Measurements from ENCODE around the gene C7.
"Not testable (repeated sequence)": the region's sequence is repeated elsewhere in the genome, so short reads cannot be mapped to it uniquely, and the experiment has no call there.

Gene C7

DNA sequence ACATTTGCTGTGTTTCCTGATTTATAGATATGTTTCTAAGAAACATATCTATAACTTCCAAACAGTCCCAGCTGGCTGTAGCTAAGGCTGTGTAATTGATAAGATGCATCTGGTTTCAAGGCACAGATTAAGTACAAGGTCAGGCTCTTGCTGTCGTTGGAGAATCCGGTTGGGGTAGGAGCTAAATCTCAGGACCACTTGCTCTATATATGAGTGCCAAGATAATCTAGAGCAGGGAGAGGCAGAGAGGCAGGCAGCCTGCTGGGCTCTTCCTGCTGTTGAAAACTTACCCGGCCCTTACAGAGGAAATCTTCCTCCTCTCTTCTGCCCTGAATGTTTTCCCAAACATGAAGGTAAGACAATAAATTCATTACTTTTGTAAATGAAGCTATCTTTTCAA is at the start of gene C7:
Gene C7 (plus strand): TSS at position 234 of the 400 bp plus-strand sequence. CDS start 114 bp downstream, at position 348.
- Histone ChIP-seq H3K4me3 (ENCODE audit: low read length) (no peak within 1 kb of the TSS), H3K27me3 (ENCODE audit: control insufficient read depth, insufficient read depth, low read length) (no peaks in the 10 kb centered on the region), H3K36me3 (ENCODE audit: control insufficient read depth, insufficient read depth, low read length) (no peaks in the 10 kb centered on the region), H3K9ac (ENCODE audit: low read length) (no peak within 1 kb of the TSS), H3K4me1 (ENCODE audit: control insufficient read depth, insufficient read depth, low read length) (no peaks in the 10 kb centered on the region), H3K27ac (ENCODE audit: low read depth, low read length) (peak within 1 kb of the TSS; percentile 32)

DNA sequence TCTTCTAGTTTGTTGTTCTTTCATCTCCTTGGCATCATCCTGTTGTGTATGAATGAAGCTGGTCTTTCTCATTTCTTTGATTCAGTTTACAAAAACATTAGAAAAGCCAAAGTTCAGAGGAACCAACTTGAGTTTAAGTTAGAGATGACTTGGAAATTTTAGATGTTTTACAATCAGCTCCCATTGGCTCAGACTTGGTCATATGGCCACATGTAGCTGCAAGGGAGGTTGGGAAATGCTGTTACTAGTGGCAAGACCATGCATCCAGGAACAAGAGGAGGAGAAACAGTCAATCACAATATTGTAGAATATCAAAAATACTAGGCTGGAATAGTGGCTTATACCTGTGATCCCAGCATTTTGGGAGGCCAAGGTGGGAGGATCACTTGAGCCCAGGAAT is 48.6 kb upstream of the C7 start:
- Histone ChIP-seq H3K27ac (ENCODE audit: low read depth, low read length) (no peak overlapping the region), H3K36me3 (ENCODE audit: control insufficient read depth, insufficient read depth, low read length) (no peaks in the 10 kb centered on the region), H3K4me3 (ENCODE audit: low read length) (no peak overlapping the region), H3K9ac (ENCODE audit: low read length) (no peak overlapping the region), H3K27me3 (ENCODE audit: control insufficient read depth, insufficient read depth, low read length) (no peaks in the 10 kb centered on the region), H3K4me1 (ENCODE audit: control insufficient read depth, insufficient read depth, low read length) (no peaks in the 10 kb centered on the region)

DNA sequence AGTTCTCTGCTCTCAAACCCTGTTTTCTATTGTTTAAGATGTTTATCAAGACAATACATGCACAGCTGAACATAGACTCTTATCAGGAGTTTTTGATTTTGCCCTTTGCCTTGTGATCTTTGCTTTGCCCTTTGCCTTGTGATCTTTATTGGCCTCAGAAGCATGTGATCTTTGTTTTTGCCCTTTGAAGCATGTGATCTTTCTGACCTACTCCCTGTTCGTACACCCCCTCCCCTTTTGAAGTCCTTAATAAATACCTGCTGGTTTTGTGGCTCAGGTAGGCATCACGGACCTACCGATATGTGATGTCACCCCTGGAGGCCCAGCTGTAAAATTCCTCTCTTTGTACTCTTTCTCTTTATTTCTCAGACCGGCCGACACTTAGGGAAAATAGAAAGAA is 44.3 kb upstream of the C7 start:
- H3K4me1 ChIP-seq (ENCODE audit: control insufficient read depth, insufficient read depth, low read length), result not testable (repeated sequence)

DNA sequence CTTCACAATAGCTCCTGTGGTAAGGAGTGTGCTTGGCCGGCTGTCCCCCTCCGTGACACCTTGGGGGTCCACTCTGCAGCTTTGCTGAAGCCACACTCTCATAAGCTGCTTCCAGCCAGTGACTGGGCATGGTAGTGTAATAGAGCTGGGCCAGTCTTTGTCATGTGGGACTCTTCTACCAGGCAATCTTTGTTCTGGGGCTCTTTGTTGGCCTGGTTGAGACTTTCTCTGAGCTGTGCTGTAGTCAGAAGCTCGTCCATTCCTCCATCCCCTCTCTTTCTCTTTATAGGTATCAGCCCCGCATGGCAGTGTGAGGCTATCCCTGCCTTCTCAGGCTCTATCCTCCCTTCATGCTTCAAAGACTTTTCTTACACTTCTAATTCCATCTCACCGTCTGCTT is 42.5 kb upstream of the C7 start:
- no peaks in the 10 kb centered on the region for H3K4me1 ChIP-seq (ENCODE audit: control insufficient read depth, insufficient read depth, low read length)
- H3K27me3 ChIP-seq (ENCODE audit: control insufficient read depth, insufficient read depth, low read length), result no peaks in the 10 kb centered on the region
- no peak overlapping the region for H3K27ac ChIP-seq (ENCODE audit: low read depth, low read length)
- H3K9ac ChIP-seq (ENCODE audit: low read length), result no peak overlapping the region
- H3K4me3 ChIP-seq (ENCODE audit: low read length), result no peak overlapping the region
- H3K36me3 ChIP-seq (ENCODE audit: control insufficient read depth, insufficient read depth, low read length), result no peaks in the 10 kb centered on the region

More for the DNA sequence above, 44.3 kb upstream of the C7 start:
- not testable (repeated sequence) for H3K27ac ChIP-seq (ENCODE audit: low read depth, low read length); H3K4me3 ChIP-seq (ENCODE audit: low read length); H3K9ac ChIP-seq (ENCODE audit: low read length); H3K27me3 ChIP-seq (ENCODE audit: control insufficient read depth, insufficient read depth, low read length); H3K36me3 ChIP-seq (ENCODE audit: control insufficient read depth, insufficient read depth, low read length)

DNA sequence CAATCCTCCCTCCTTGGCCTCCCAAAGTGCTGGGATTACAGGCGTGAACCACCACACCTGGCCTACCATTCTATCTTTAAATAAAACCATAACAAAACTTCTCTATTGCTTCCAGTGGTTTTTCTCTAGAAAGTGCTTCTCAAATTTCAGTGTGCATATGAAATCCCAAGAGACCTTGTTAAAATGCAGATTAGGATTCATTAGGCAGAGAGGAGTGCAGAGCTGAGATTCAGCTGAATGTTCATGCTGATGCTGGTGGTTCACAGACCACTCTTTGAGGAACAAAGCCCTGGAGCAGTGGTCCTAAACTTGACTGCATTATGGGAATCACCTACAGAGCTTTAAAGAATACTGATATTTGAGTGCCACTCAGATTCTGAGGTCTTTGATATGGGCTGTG is 39.9 kb upstream of the C7 start:
- Histone ChIP-seq H3K4me3 (ENCODE audit: low read length) (no peak overlapping the region), H3K4me1 (ENCODE audit: control insufficient read depth, insufficient read depth, low read length) (no peaks in the 10 kb centered on the region), H3K27me3 (ENCODE audit: control insufficient read depth, insufficient read depth, low read length) (no peaks in the 10 kb centered on the region), H3K36me3 (ENCODE audit: control insufficient read depth, insufficient read depth, low read length) (no peaks in the 10 kb centered on the region), H3K9ac (ENCODE audit: low read length) (no peak overlapping the region), H3K27ac (ENCODE audit: low read depth, low read length) (no peak overlapping the region)

DNA sequence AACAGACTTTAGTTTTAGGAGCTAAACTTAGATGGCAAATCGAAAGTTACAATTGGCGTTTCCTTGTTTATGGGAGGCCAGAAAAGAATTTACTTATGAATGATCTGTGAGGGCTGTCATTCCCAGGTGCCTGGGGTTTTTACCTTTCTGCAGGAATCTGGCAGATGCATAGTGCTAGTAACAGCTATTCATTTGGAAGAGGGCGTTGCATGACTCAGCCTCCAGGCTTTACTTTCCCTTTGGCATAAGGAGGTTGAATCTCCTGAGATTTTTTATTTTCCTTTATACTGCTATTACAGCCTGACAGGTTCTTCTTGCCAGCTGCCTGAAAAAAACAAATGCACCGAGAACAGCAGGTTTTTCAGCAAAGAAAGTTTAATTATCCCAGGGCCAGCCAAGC is 38.1 kb upstream of the C7 start:
- Histone ChIP-seq H3K27ac (ENCODE audit: low read depth, low read length) (no peak overlapping the region), H3K9ac (ENCODE audit: low read length) (no peak overlapping the region), H3K4me1 (ENCODE audit: control insufficient read depth, insufficient read depth, low read length) (no peaks in the 10 kb centered on the region), H3K4me3 (ENCODE audit: low read length) (no peak overlapping the region), H3K36me3 (ENCODE audit: control insufficient read depth, insufficient read depth, low read length) (no peaks in the 10 kb centered on the region), H3K27me3 (ENCODE audit: control insufficient read depth, insufficient read depth, low read length) (no peaks in the 10 kb centered on the region)

DNA sequence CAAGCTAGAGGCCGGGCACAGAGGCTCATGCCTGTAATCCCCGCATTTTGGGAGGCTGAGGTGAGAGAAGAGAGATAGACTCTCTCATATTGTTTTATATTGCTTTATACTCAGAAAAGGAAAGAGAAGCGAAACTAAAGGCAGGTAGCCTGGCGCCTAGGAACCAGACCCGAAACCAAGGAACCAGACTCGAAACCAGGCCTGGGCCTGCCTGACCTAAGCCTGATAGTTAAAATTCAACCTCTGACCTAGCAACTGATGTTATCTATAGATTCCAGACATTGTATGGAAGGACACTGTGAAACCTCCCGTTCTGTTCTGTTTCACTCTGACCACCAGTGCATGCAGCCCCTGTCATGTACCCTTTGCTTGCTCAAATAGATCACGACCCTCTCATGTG is 37.0 kb upstream of the C7 start:
- not testable (repeated sequence) for H3K9ac ChIP-seq (ENCODE audit: low read length); H3K4me1 ChIP-seq (ENCODE audit: control insufficient read depth, insufficient read depth, low read length); H3K4me3 ChIP-seq (ENCODE audit: low read length); H3K27me3 ChIP-seq (ENCODE audit: control insufficient read depth, insufficient read depth, low read length); H3K36me3 ChIP-seq (ENCODE audit: control insufficient read depth, insufficient read depth, low read length); H3K27ac ChIP-seq (ENCODE audit: low read depth, low read length)

DNA sequence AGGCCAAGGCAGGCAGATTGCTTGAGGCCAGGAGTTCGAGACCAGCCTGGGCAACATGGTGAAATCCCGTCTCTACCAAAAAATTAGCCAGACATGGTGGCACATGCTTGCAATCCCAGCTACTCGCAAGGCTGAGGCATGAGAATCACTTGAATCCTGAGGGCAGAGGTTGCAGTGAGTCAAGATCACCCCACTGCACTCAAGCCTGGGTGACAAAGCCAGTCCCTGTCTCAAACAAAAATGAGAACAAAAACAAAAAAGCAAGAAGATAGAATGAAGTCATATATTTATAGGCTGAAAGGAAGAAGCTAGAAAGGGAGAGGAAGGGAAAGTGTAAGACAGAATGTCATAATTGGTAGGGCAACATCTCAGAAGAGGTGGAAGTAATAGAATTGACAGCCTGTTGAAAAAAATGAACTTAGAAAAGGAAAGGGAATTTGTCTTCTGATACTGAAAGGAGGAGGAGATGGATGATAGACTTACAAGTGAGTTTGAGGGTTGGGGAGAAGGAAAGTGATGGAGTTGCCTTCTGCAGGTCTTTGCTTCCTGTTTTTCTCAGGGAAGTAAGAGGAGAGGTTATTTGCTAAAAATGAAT is 35.9 kb upstream of the C7 start:
- Histone ChIP-seq H3K9ac (ENCODE audit: low read length) (no peak overlapping the region), H3K36me3 (ENCODE audit: control insufficient read depth, insufficient read depth, low read length) (no peaks in the 10 kb centered on the region), H3K4me1 (ENCODE audit: control insufficient read depth, insufficient read depth, low read length) (no peaks in the 10 kb centered on the region), H3K27ac (ENCODE audit: low read depth, low read length) (no peak overlapping the region), H3K4me3 (ENCODE audit: low read length) (no peak overlapping the region), H3K27me3 (ENCODE audit: control insufficient read depth, insufficient read depth, low read length) (no peaks in the 10 kb centered on the region)

DNA sequence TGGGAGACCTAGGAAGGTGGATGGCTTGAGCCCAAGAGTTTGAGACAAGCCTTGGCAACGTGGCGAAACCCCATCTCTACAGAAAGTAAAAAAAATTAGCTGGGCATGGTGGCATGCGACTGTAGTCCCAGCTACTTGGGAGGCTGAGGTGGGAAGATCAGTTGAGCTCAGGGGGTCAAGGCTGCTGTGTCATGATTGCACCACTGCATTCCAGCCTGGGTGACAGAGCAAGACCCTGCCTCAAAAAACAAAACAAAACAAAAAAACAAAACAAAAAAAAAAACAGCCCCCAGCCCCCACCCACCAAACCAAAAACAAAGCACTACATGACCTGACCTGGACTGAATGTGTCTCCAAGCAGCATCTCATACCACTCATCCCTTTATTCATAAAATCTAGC is 33.3 kb upstream of the C7 start:
- Histone ChIP-seq H3K27me3 (ENCODE audit: control insufficient read depth, insufficient read depth, low read length) (no peaks in the 10 kb centered on the region), H3K27ac (ENCODE audit: low read depth, low read length) (no peak overlapping the region), H3K4me3 (ENCODE audit: low read length) (no peak overlapping the region), H3K36me3 (ENCODE audit: control insufficient read depth, insufficient read depth, low read length) (no peaks in the 10 kb centered on the region), H3K9ac (ENCODE audit: low read length) (no peak overlapping the region), H3K4me1 (ENCODE audit: control insufficient read depth, insufficient read depth, low read length) (no peaks in the 10 kb centered on the region)

DNA sequence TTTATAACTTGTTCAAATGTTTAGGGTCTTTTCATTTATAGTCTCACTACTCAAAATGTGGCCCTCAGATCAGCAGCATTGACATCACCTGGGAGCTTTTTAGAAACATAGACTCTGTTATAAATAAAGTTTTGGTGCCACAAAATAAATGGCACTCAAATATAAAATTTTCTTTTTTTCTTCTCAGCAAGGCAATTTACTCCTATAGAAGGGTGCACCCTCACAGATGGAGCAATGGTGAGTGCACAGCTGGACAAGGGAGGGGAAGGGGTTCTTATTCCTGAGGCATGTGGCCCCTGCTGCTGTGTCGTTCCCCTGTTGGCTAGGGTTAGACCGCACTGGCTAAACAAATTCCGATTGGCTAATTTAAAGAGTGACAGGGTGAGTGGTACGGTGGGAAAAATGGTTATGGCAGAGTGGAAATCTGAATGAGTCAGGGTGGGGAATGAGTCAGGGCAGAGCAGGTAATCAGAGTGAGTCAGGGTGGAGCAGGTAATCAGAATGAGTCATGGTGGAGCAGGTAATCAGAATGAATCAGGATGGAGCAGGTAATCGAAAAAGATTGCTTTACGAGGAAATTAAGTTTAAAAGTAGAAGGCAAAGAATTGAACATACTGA is 31.8 kb upstream of the C7 start:
- Histone ChIP-seq H3K4me3 (ENCODE audit: low read length) (no peak overlapping the region), H3K27ac (ENCODE audit: low read depth, low read length) (no peak overlapping the region), H3K4me1 (ENCODE audit: control insufficient read depth, insufficient read depth, low read length) (no peaks in the 10 kb centered on the region), H3K9ac (ENCODE audit: low read length) (no peak overlapping the region), H3K36me3 (ENCODE audit: control insufficient read depth, insufficient read depth, low read length) (no peaks in the 10 kb centered on the region), H3K27me3 (ENCODE audit: control insufficient read depth, insufficient read depth, low read length) (no peaks in the 10 kb centered on the region)

DNA sequence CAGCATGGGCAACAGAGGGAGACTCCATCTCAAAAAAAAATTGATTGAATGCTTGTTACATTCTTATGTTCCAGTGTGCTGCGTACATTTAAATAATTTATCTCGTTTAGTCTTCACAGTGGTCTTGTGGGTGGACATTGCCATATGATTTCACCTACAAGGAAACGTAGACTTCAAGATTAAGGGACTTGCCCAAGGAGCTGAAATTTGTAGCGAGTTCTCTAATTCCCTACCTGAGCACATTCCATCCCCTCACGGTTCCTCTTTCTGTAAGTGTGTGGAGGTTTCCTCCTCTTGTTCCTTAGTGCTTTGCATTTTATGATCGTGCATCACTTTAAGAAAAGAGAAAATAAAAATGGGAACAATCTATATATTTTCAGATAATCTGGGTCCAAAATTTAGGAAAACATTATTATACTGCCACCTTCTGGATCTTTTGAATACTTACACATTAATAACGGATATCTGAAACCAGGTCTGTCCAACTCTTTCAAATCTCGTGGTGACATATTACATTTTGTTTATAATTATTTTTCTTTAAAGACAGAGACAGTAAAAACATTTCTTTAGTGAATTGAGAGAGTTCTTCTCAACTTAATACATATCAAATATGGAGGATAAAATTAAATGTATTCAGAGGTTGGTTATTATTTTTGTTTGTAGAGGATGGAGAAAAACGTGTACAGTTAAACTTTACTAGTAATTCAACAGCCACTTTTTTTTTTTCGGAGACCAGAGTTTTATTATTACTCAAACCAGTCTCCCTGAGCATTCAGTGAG is 29.9 kb upstream of the C7 start:
- no peak overlapping the region for H3K4me3 ChIP-seq (ENCODE audit: low read length)
- H3K4me1 ChIP-seq (ENCODE audit: control insufficient read depth, insufficient read depth, low read length), result no peaks in the 10 kb centered on the region
- H3K27me3 ChIP-seq (ENCODE audit: control insufficient read depth, insufficient read depth, low read length), result no peaks in the 10 kb centered on the region
- no peak overlapping the region for H3K27ac ChIP-seq (ENCODE audit: low read depth, low read length)
- H3K9ac ChIP-seq (ENCODE audit: low read length), result no peak overlapping the region
- no peaks in the 10 kb centered on the region for H3K36me3 ChIP-seq (ENCODE audit: control insufficient read depth, insufficient read depth, low read length)

DNA sequence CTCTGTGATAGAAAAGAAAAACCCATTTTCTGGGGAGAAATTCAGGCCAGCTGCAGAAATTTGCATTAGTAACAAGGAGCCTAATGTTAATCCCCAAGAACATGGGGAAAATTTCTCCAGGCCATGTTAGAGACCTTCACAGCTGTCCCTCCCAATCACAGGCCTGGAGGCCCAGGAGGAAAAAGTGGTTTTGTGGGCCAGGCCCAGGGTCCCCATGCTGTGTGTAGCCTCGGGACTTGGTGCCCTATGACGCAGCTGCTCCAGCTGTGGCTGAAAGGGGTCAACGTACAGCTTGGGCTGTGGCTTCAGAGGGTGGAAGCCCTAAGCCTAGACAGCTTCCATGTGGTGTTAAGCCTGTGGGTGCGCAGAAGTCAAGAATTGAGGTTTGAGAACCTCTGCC is 27.0 kb upstream of the C7 start:
- no peaks in the 10 kb centered on the region for H3K36me3 ChIP-seq (ENCODE audit: control insufficient read depth, insufficient read depth, low read length)
- no peak overlapping the region for H3K9ac ChIP-seq (ENCODE audit: low read length)
- no peaks in the 10 kb centered on the region for H3K4me1 ChIP-seq (ENCODE audit: control insufficient read depth, insufficient read depth, low read length)
- no peaks in the 10 kb centered on the region for H3K27me3 ChIP-seq (ENCODE audit: control insufficient read depth, insufficient read depth, low read length)
- no peak overlapping the region for H3K4me3 ChIP-seq (ENCODE audit: low read length)
- H3K27ac ChIP-seq (ENCODE audit: low read depth, low read length), result no peak overlapping the region

DNA sequence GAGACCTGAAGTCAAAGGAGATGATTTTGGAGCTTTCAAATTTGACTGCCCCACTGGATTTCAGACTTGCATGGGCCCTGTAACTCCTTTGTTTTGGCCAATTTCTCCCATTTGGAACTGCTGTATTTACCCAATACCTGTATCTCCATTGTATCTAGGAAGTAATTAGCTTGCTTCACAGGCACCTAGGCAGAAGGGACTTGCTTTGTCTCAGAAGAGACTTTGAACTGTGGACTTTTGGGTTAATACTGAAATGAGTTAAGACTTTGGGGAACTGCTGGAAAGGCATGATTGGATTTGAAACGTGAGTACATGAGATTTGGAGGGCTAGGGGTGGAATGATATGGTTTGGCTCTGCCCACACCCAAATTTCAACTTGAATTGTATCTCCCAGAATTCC is 26.2 kb upstream of the C7 start:
- not testable (repeated sequence) for H3K27ac ChIP-seq (ENCODE audit: low read depth, low read length); H3K4me3 ChIP-seq (ENCODE audit: low read length); H3K4me1 ChIP-seq (ENCODE audit: control insufficient read depth, insufficient read depth, low read length); H3K9ac ChIP-seq (ENCODE audit: low read length); H3K36me3 ChIP-seq (ENCODE audit: control insufficient read depth, insufficient read depth, low read length); H3K27me3 ChIP-seq (ENCODE audit: control insufficient read depth, insufficient read depth, low read length)
